Measurements from ENCODE around the gene ARRDC4. TPM values are rescaled to one million over a fixed set of nuclear protein-coding genes. Genes with fewer than 3 reads are reported as not detected.

ARRDC4 gene
- total RNA-seq, 1 donor from 2014 or later, result 36.1 TPM

GRCh38 chr15:97998307-97999071 lies 38.0 kb downstream of the ARRDC4 start:
- DNase-seq (ENCODE audit: low spot score), result no peak

DNA sequence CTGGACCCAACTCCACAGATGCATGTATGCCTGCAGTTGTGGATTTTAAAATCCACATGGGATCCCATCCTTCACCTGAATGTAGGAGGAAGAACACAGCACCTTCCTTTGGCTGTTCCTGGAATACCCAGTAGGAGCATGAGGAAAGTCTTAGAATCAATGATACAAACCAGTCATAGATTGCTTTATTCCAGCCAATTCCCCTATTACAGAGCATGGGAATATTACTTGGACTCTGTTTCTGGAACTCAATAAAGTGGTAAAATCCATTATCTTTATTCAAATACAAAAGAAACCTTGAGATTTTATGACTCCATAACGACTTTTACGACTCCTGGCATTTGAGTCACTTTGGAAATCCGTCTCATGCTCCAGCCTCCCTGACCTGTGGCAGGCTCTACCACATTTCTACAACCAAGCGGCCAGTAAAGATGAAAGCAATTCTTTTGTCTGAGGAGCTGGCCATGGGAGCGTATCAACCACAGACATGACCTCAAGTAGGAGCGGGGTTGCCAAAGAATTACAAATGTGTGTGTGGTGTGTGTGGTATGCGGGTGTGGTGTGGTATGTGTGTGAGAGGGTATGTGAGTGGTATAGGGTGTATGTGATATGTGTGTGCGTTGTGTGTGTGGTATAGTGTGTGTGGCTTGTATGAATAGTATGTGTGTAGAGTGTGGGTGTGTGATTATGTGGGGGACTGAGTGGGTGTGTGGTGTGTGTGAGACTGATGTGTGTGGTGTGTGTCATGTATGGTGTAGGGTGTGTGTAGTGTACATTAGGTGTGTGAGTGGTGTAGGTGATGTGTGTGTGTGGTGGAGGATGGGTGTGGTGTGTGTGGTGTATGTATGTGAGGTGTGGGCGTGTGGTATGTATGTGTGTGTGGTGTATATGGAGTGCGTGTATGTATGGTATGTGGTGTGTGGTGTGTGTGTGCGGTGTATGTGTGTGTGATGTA lies 40.0 kb downstream of the ARRDC4 start:
- DNase-seq (ENCODE audit: low spot score), result no peak

DNA sequence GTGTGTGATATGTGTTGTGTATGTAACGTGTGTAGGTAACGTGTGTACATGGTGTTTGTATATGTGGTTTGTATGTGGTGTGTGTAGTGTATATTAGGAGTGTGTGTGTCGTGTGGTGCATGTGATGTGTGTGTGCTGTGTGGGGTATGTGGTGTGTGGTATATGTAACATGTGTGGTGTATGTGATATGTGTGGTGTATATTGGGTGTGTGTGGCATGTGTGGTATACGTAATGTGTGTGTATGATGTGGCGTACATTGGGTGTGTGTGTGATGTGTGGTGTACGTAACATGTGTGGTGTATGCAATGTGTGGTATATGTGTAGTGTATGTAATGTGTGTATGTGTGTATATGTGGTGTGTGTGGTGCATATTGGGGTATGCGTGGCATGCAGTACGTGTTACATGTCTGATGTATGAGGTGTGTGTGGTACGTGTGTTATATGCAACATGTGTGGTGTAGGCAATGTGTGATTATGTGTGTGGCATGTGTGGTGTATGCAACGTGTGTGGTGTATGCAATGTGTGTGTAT lies 41.2 kb downstream of the ARRDC4 start:
- no peak for DNase-seq (ENCODE audit: low spot score)

DNA sequence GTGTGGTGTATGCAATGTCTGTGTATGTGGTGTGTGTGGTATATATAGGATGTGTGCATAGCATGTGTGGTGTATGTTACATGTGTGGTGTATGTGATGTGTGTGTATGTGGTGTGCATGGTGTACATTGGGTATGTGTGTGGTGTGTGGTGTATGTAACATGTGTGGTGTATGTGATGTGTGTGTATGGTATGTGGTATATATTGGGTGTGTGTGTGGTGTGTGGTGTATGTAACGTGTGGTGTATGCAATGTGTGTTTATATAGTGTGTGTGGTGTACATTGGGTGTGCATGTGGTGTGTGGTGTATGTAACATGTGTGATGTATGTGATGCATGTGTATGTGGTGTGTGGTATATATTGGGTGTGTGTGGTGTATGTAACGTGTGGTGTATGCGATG lies 41.9 kb downstream of the ARRDC4 start:
- DNase-seq (ENCODE audit: low spot score), result no peak

DNA sequence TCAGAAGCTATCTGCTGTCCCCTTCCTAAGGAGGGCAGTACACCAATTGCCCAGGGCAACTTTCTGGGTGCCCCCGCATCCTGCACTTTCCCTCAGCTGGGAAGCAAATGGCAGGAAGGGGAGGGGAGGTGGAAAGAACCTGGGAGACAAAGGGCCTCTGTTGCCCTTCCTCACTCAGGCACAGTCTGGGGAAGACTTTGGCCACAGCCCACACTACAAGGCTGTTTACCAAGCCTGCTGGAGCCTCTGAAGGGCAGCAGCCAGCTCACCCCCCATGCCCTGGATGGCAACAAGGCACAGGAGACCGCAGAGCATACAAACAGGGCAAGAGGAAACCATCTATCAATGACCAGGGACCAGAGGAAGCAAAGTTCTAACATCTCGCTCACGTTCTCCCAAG lies 42.4 kb downstream of the ARRDC4 start:
- DNase-seq (ENCODE audit: low spot score), result no peak

DNA sequence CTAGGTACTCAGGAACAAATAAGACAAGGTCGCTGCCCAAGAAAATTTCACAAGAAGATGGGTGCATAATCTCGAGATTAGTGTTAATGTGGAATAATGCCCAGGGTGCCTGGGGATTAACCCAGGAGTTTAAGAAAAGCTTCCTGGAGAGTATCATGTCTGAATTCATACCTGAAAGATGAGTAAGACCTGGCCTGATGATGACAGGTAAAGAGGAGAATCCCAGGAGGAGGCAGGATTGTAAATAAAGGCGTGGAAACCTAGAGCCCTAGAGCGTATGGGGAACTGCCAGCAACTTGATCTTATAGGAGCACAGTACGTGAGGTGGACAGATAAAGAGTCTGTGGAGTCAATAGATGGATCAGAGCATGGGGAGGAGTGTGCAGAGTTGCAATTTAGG lies 43.0 kb downstream of the ARRDC4 start:
- no peak for DNase-seq (ENCODE audit: low spot score)

DNA sequence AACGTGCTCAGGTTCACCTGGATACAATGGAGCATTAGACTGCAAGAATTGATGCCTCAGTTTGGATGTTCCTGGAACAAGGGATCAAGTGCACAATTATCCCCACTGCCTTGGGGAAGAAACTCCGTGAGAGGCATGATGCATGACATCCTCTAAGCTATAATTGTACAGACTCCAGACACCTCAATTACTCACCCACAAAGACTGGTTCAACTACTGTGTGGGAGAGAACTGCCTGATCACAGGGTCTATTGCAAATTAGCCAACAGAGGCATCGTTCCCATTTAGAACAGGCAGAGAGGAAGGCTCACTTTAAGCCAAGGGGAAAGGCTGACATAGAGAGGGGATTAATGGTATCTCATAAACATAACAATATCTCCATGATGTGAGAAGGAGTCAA lies 43.5 kb downstream of the ARRDC4 start:
- no peak for DNase-seq (ENCODE audit: low spot score)

- DNase-seq (ENCODE audit: low spot score), result no peak
Measured at GRCh38 chr15:98005659-98006058, 45.2 kb downstream of the ARRDC4 start.

- no peak for DNase-seq (ENCODE audit: low spot score)
Measured at GRCh38 chr15:98009169-98009568, 48.7 kb downstream of the ARRDC4 start.

DNA sequence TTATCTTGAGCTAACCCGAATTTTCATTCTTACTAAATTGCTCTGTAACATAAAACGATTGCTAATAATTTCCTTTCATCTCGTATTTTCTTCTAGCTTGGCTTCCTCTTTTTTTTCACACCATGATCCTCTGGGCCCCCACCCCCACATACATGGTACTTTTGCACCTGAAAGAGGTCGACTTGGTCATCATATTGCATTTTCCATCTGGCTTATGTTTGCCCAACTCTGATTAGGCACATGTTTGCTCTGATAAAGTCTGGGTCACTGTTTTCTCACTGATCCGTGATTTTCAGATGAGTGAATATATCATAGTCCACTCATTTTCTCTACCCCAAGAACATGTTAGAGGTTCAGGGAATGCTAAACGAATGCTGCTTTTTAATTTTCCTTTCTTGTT lies 49.5 kb downstream of the ARRDC4 start:
- DNase-seq (ENCODE audit: low spot score), result no peak

DNA sequence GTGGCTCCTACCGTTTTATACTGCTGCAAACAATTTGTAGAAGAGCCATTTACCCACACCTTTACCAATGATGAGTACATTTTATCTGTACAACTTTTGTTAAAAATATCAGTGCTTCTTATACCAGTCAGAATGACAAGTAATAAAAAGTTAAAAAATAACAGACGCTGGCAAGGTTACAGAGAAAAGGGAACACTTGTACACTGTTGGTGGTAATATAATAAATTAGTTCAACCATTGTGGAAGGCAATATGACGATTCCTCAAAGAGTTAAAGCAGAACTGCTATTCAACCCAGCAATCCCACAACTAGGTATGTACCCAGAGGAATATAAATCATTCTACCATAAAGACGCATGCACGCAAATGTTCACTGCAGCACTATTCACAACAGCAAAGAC lies 51.9 kb downstream of the ARRDC4 start:
- no peak for DNase-seq (ENCODE audit: low spot score)

GRCh38 chr15:98013631-98014030 lies 53.1 kb downstream of the ARRDC4 start:
- no peak for DNase-seq (ENCODE audit: low spot score)

GRCh38 chr15:98017150-98017964 lies 56.9 kb downstream of the ARRDC4 start:
- peak; percentile 61 for DNase-seq (ENCODE audit: low spot score)

DNA sequence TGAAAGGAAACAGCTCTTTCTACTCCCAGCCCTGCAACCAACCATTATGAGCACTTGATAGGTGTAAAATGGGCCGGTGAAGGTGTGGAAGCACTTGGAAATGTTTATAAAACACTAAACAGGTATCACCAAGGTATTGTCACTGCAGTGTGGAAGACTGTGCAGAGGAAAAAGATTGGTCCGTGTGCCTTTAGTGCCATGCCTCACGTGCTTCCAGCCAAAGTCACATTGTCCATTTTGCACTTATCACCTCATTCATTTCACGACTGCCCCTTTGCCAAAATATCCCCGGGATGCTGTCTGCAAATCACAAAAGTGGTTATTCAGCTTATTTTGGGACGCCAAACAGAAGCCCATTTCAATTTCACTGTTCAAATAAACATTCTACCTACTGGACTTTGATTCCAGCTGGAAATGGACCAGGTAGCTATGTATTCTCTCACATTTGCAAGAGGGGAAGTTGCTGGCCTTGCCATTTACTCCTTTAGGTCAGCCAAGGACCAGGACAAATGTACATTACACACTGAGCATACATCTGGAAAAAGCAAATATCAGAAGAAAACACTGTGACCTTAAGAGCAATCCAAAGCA lies 58.4 kb downstream of the ARRDC4 start:
- no peak for DNase-seq (ENCODE audit: low spot score)

Data from umbilical cord (tissue), 2 donors.